ENCODE data around the gene ACOX2. TPM values are rescaled to one million over a fixed set of nuclear protein-coding genes. Genes with fewer than 3 reads are reported as not detected.

Gene ACOX2
- polyA plus RNA-seq, 3 donors, result 2.4 to 2.5 (median 2.4) TPM

DNA sequence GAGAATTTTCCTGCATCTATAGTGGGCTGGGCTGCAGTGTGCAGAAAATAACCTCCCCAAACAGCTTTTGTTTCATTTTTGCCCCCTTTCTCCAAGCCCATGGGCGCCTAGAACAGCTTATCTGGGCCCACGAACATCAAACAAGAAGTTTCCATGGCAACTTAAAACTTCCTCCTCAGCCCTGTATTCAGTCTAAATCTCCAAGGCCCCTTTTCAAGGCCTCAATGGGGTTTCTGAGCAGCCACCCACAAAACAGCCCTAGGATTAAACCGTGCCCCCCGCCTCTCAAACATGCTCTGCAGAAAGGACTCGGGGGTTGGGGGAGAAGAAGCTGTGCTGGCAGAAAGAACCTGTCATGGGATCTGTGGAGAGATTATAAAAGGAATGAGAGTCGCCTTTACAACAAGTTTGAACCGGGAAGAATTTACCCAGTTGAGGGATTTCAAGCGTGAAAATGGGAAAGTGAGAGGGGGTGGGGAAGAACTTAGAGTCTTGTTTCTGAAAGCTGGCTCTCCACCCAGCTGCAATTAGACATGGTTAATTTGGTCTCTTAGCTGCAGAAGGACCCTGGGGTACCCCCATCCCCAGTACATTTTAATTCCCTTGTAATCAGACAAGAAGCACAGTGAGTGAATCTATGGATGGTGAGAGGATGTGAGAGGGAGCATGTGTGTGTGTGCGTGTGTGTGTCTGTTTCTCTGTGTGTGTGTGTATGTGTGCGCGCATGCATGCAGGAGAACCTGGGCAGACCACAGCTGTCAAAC is 44.5 kb upstream of the ACOX2 start:
- H3K9me3 Mint-ChIP-seq, result peaks cover 0 to 20% (median 13%) of the 10 kb centered on the region in 7 donors
- H3K27ac Mint-ChIP-seq, result no peak overlapping the region
- H3K36me3 ChIP-seq (replicated peaks in 1 of 2; ENCODE audit: control insufficient read depth in 1 of 2, insufficient read depth in 2 of 2, low read length in 2 of 2), result no peaks in the 10 kb centered on the region
- peaks cover 0 to 21% of the 10 kb centered on the region in 2 donors for H3K9me3 ChIP-seq (replicated peaks in 1 of 2; ENCODE audit: control insufficient read depth in 1 of 2, insufficient read depth in 1 of 2, low read length in 2 of 2)
- peaks cover 5 to 9% of the 10 kb centered on the region in 2 donors for H3K4me1 ChIP-seq (ENCODE audit: control insufficient read depth in 1 of 2, insufficient read depth in 2 of 2, low read length in 2 of 2)
- H4K20me1 ChIP-seq (ENCODE audit: insufficient read depth, low read length), result no peaks in the 10 kb centered on the region
- H3K4me3 ChIP-seq (replicated peaks in 1 of 3; ENCODE audit: low read depth in 2 of 3, low read length in 3 of 3), result no peak overlapping the region
- no peak overlapping the region for H2AFZ ChIP-seq (ENCODE audit: insufficient read depth, low read depth, low read length, poor library complexity, severe bottlenecking)
- H3K4me2 ChIP-seq (replicated peaks; ENCODE audit: extremely low read depth, low read length, poor library complexity, severe bottlenecking), result no peak overlapping the region
- peaks cover 4 to 6% of the 10 kb centered on the region in 2 donors for H3K36me3 Mint-ChIP-seq
- no peak overlapping the region for H3K27ac ChIP-seq (ENCODE audit: low read depth in 1 of 2, low read length in 2 of 2)
- H3K27me3 ChIP-seq (ENCODE audit: control insufficient read depth in 2 of 2, insufficient read depth in 2 of 2, low read length in 2 of 2), result peaks cover 19 to 34% of the 10 kb centered on the region in 2 donors
- peaks cover 29 to 45% (median 39%) of the 10 kb centered on the region in 3 donors for H3K27me3 Mint-ChIP-seq (ENCODE audit: low read depth in 3 of 3)
- no peak overlapping the region for H3K9ac ChIP-seq (ENCODE audit: insufficient read depth, low read length, poor library complexity, severe bottlenecking)
- DNase-seq, result no peak
- intact Hi-C loops (cut with micrococcal nuclease), result no loop called here
- H3K4me1 Mint-ChIP-seq, result peaks cover 23% of the 10 kb centered on the region
- no peak overlapping the region for H3K4me3 Mint-ChIP-seq
- H3K79me2 ChIP-seq (ENCODE audit: insufficient read depth, low read length), result no peaks in the 10 kb centered on the region
- TF ChIP-seq, protein P1, sequence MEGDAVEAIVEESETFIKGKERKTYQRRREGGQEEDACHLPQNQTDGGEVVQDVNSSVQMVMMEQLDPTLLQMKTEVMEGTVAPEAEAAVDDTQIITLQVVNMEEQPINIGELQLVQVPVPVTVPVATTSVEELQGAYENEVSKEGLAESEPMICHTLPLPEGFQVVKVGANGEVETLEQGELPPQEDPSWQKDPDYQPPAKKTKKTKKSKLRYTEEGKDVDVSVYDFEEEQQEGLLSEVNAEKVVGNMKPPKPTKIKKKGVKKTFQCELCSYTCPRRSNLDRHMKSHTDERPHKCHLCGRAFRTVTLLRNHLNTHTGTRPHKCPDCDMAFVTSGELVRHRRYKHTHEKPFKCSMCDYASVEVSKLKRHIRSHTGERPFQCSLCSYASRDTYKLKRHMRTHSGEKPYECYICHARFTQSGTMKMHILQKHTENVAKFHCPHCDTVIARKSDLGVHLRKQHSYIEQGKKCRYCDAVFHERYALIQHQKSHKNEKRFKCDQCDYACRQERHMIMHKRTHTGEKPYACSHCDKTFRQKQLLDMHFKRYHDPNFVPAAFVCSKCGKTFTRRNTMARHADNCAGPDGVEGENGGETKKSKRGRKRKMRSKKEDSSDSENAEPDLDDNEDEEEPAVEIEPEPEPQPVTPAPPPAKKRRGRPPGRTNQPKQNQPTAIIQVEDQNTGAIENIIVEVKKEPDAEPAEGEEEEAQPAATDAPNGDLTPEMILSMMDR (IDR thresholded peaks at IDR 0.05), result no peak
- WGBS (ENCODE audit: insufficient coverage), result 62% methylated on average over 5 of the region's 11 CpGs

GRCh38 chr3:58580826-58581327 is 43.9 kb upstream of the ACOX2 start:
- Mint-ChIP-seq H3K27me3 (ENCODE audit: low read depth in 3 of 3) (peaks cover 23 to 43% (median 33%) of the 10 kb centered on the region in 3 donors), H3K9me3 (peaks cover 0 to 15% (median 9%) of the 10 kb centered on the region in 7 donors), H3K27ac (peak overlapping the region in 2 of 7 donors; percentile 33 to 35), H3K4me1 (peaks cover 20% of the 10 kb centered on the region), H3K36me3 (peaks cover 2 to 4% of the 10 kb centered on the region in 2 donors), H3K4me3 (no peak overlapping the region)
- Histone ChIP-seq H3K79me2 (ENCODE audit: insufficient read depth, low read length) (no peaks in the 10 kb centered on the region), H3K4me2 (replicated peaks; ENCODE audit: extremely low read depth, low read length, poor library complexity, severe bottlenecking) (no peak overlapping the region), H3K9ac (ENCODE audit: insufficient read depth, low read length, poor library complexity, severe bottlenecking) (no peak overlapping the region), H3K4me1 (ENCODE audit: control insufficient read depth in 1 of 2, insufficient read depth in 2 of 2, low read length in 2 of 2) (peaks cover 5 to 7% of the 10 kb centered on the region in 2 donors), H3K4me3 (replicated peaks in 1 of 3; ENCODE audit: low read depth in 2 of 3, low read length in 3 of 3) (no peak overlapping the region), H3K27me3 (ENCODE audit: control insufficient read depth in 2 of 2, insufficient read depth in 2 of 2, low read length in 2 of 2) (peaks cover 12 to 33% of the 10 kb centered on the region in 2 donors), H3K9me3 (replicated peaks in 1 of 2; ENCODE audit: control insufficient read depth in 1 of 2, insufficient read depth in 1 of 2, low read length in 2 of 2) (peaks cover 0 to 18% of the 10 kb centered on the region in 2 donors), H2AFZ (ENCODE audit: insufficient read depth, low read depth, low read length, poor library complexity, severe bottlenecking) (no peak overlapping the region), H4K20me1 (ENCODE audit: insufficient read depth, low read length) (no peaks in the 10 kb centered on the region), H3K36me3 (replicated peaks in 1 of 2; ENCODE audit: control insufficient read depth in 1 of 2, insufficient read depth in 2 of 2, low read length in 2 of 2) (no peaks in the 10 kb centered on the region), H3K27ac (ENCODE audit: low read depth in 1 of 2, low read length in 2 of 2) (no peak overlapping the region)
- no peak for DNase-seq
- intact Hi-C loops (cut with micrococcal nuclease), result no loop called here
- TF ChIP-seq, protein P1 (IDR thresholded peaks at IDR 0.05), result no peak
- WGBS (ENCODE audit: insufficient coverage), result 60% methylated on average over 2 of the region's 4 CpGs
